CD14-positive monocyte (primary cell): ENCODE measurements around the gene MAPK13. TPM values are rescaled to one million over a fixed set of nuclear protein-coding genes. Genes with fewer than 3 reads are reported as not detected.
A peak's percentile ranks its signal among the peaks of the same experiment; 100 is the strongest.

Source experiments
- DNase-seq, 3 donors: peaks; one replicate each; pipeline ENCODE4 v3.0.0-alpha.2; 2011 to 2022
- H2AFZ ChIP-seq: 2 replicates; pipeline ENCODE4 v1.6.0; 2012; ENCODE audit warnings: mild to moderate bottlenecking, low read depth, low read length, inconsistent platforms; ENCODE audit not compliant: insufficient read depth, poor library complexity, severe bottlenecking
- H3K27ac ChIP-seq, 2 donors: 1 replicate in 1 of 2; 2 replicates in 1 of 2; pipeline ENCODE4 v1.5.1; 2012 to 2013; ENCODE audit warnings: low read length in 2 of 2, control low read depth in 1 of 2, inconsistent platforms in 1 of 2, low read depth in 1 of 2, mild to moderate bottlenecking in 1 of 2
- H3K27me3 ChIP-seq, 2 donors: one replicate each; pipeline versions ENCODE4 v1.6.0 to v1.6.1; 2011 to 2013; ENCODE audit warnings: low read length in 2 of 2; ENCODE audit not compliant: control insufficient read depth in 2 of 2, insufficient read depth in 2 of 2
- H3K36me3 ChIP-seq, 2 donors: replicated peaks in 1 of 2; 1 replicate in 1 of 2; 2 replicates in 1 of 2; pipeline versions ENCODE4 v1.5.1 to v1.6.1; 2012 to 2013; ENCODE audit warnings: low read length in 2 of 2, control low read depth in 1 of 2, inconsistent platforms in 1 of 2, mild to moderate bottlenecking in 1 of 2; ENCODE audit not compliant: insufficient read depth in 2 of 2, control insufficient read depth in 1 of 2
- H3K4me1 ChIP-seq, 2 donors: 1 replicate in 1 of 2; 2 replicates in 1 of 2; pipeline versions ENCODE4 v1.5.1 to v1.6.1; 2012 to 2013; ENCODE audit warnings: low read length in 2 of 2, control low read depth in 1 of 2, inconsistent platforms in 1 of 2, mild to moderate bottlenecking in 1 of 2, moderate library complexity in 1 of 2; ENCODE audit not compliant: insufficient read depth in 2 of 2, control insufficient read depth in 1 of 2
- H3K4me2 ChIP-seq: replicated peaks from 2 replicates; pipeline ENCODE3; 2012; ENCODE audit warnings: low read length, moderate library complexity, mild to moderate bottlenecking; ENCODE audit not compliant: poor library complexity, severe bottlenecking; ENCODE audit errors: extremely low read depth
- H3K4me3 ChIP-seq, 3 experiments: fragments of 200-600 bp in 1 of 3; sonication (generic) in 1 of 3; replicated peaks in 1 of 3; 1 replicate in 2 of 3; 2 replicates in 1 of 3; pipeline ENCODE4 v1.5.1; 2011 to 2013; ENCODE audit warnings: low read length in 3 of 3, mild to moderate bottlenecking in 3 of 3, control low read depth in 2 of 3, low read depth in 2 of 3, inconsistent platforms in 1 of 3, moderate library complexity in 1 of 3
- H3K79me2 ChIP-seq: 2 replicates; pipeline ENCODE4 v1.6.0; 2012; ENCODE audit warnings: mild to moderate bottlenecking, control low read depth, inconsistent platforms, low read length, moderate library complexity; ENCODE audit not compliant: insufficient read depth
- H3K9ac ChIP-seq: 2 replicates; pipeline ENCODE4 v1.6.0; 2017; ENCODE audit warnings: low read length, mild to moderate bottlenecking; ENCODE audit not compliant: insufficient read depth, poor library complexity, severe bottlenecking
- H3K9me3 ChIP-seq, 2 donors: replicated peaks in 1 of 2; 1 replicate in 1 of 2; 2 replicates in 1 of 2; pipeline versions ENCODE4 v1.5.1 to v1.6.1; 2012 to 2013; ENCODE audit warnings: low read length in 2 of 2, control low read depth in 1 of 2; ENCODE audit not compliant: control insufficient read depth in 1 of 2, insufficient read depth in 1 of 2
- H4K20me1 ChIP-seq: 2 replicates; pipeline ENCODE4 v1.6.0; 2012; ENCODE audit warnings: mild to moderate bottlenecking, low read length, control low read depth, moderate library complexity; ENCODE audit not compliant: insufficient read depth
- H3K27ac Mint-ChIP-seq, 7 donors: one replicate each; pipeline ENCODE4 v1.8.0; 2020; ENCODE audit warnings: mild to moderate bottlenecking in 7 of 7, mixed read lengths in 7 of 7, moderate library complexity in 6 of 7, inconsistent platforms in 2 of 7
- H3K27me3 Mint-ChIP-seq, 3 donors: one replicate each; pipeline ENCODE4 v1.8.0; 2021 to 2022; ENCODE audit warnings: low read depth in 3 of 3, mild to moderate bottlenecking in 3 of 3, mixed read lengths in 3 of 3, moderate library complexity in 3 of 3, inconsistent platforms in 1 of 3
- H3K36me3 Mint-ChIP-seq, 2 donors: one replicate each; pipeline ENCODE4 v1.8.0; 2020; ENCODE audit warnings: mixed read lengths in 2 of 2, inconsistent platforms in 1 of 2, mild to moderate bottlenecking in 1 of 2
- H3K4me1 Mint-ChIP-seq: one replicate; pipeline ENCODE4 v1.8.0; 2020; ENCODE audit warnings: mild to moderate bottlenecking, mixed read lengths
- H3K4me3 Mint-ChIP-seq, 2 donors: one replicate each; pipeline ENCODE4 v1.8.0; 2020; ENCODE audit warnings: mild to moderate bottlenecking in 2 of 2, mixed read lengths in 2 of 2, moderate library complexity in 1 of 2
- H3K9me3 Mint-ChIP-seq, 7 donors: one replicate each; pipeline ENCODE4 v1.8.0; 2020 to 2022; ENCODE audit warnings: mixed read lengths in 7 of 7, mild to moderate bottlenecking in 6 of 7, moderate library complexity in 6 of 7, inconsistent platforms in 2 of 7
- WGBS: methylation state at CpG from one replicate; pipeline ENCODE4 v1.1.5; 2013; ENCODE audit warnings: missing lambda C conversion rate; ENCODE audit not compliant: insufficient coverage; 5-methylcytosine and 5-hydroxymethylcytosine counted together
- intact Hi-C, 2 donors: fragments of 100-400 bp; cut with micrococcal nuclease; formaldehyde crosslinking; loops; one replicate each; pipeline versions ENCODE4 v1.15.0 to v1.15.1; 2023
- polyA plus RNA-seq, 3 donors: library from polyadenylated mRNA; depleted of rRNA in 1 of 3; unstranded in 2 of 3; stranded (reverse) in 1 of 3; fragments of 300-500 nt in 2 of 3; fragments of >200 nt in 1 of 3; fragmentation: Illumina TruSeq in 2 of 3; gene quantifications; 1 replicate in 2 of 3; 2 replicates in 1 of 3; pipeline ENCODE4 v1.2.3, GENCODE V29; 2012 to 2021
- TF ChIP-seq, protein P1 (sequence below): fragments of 200-600 bp; IDR thresholded peaks from one replicate; pipeline ENCODE4 v1.8.0; 2022; ENCODE audit warnings: antibody characterized with exemption, mild to moderate bottlenecking

MAPK13 gene
- polyA plus RNA-seq, 3 donors: 0.88 to 9.8 (median 2.4) TPM

GRCh38 chr6:36110863-36111262, 19.4 kb upstream of the MAPK13 start:
- H3K36me3 Mint-ChIP-seq: peaks cover 60 to 76% of the 10 kb centered on the region in 2 donors
- TF ChIP-seq, protein P1, sequence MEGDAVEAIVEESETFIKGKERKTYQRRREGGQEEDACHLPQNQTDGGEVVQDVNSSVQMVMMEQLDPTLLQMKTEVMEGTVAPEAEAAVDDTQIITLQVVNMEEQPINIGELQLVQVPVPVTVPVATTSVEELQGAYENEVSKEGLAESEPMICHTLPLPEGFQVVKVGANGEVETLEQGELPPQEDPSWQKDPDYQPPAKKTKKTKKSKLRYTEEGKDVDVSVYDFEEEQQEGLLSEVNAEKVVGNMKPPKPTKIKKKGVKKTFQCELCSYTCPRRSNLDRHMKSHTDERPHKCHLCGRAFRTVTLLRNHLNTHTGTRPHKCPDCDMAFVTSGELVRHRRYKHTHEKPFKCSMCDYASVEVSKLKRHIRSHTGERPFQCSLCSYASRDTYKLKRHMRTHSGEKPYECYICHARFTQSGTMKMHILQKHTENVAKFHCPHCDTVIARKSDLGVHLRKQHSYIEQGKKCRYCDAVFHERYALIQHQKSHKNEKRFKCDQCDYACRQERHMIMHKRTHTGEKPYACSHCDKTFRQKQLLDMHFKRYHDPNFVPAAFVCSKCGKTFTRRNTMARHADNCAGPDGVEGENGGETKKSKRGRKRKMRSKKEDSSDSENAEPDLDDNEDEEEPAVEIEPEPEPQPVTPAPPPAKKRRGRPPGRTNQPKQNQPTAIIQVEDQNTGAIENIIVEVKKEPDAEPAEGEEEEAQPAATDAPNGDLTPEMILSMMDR: no peak
- WGBS: 83% methylated on average over 2 of the region's 4 CpGs
- no peaks in the 10 kb centered on the region for H3K27me3 Mint-ChIP-seq
- Histone ChIP-seq H3K9me3 (no peaks in the 10 kb centered on the region), H3K27me3 (no peaks in the 10 kb centered on the region), H3K36me3 (peaks cover 61 to 86% of the 10 kb centered on the region in 2 donors), H3K27ac (no peak overlapping the region), H3K9ac (no peak overlapping the region), H3K4me1 (peaks cover 12 to 28% of the 10 kb centered on the region in 2 donors), H4K20me1 (peaks cover 87% of the 10 kb centered on the region), H3K79me2 (peaks cover 31% of the 10 kb centered on the region), H3K4me2 (no peak overlapping the region), H3K4me3 (no peak overlapping the region), H2AFZ (no peak overlapping the region)
- intact Hi-C loops: no loop called here
- H3K4me1 Mint-ChIP-seq: peaks cover 26% of the 10 kb centered on the region
- H3K4me3 Mint-ChIP-seq: no peak overlapping the region
- DNase-seq: no peak
- H3K9me3 Mint-ChIP-seq: peaks cover 0 to 2% (median 0%) of the 10 kb centered on the region in 7 donors
- peak overlapping the region in 2 of 7 donors; percentile 10 to 65 for H3K27ac Mint-ChIP-seq

GRCh38 chr6:36111526-36111925, 18.8 kb upstream of the MAPK13 start:
- no peaks in the 10 kb centered on the region for H3K27me3 Mint-ChIP-seq
- no peak overlapping the region for H2AFZ ChIP-seq
- H3K4me1 Mint-ChIP-seq: peaks cover 28% of the 10 kb centered on the region
- H3K27me3 ChIP-seq: no peaks in the 10 kb centered on the region
- H3K27ac ChIP-seq: peak overlapping the region in 1 of 2 donors; percentile 12
- peaks cover 82% of the 10 kb centered on the region for H4K20me1 ChIP-seq
- H3K79me2 ChIP-seq: peaks cover 26% of the 10 kb centered on the region
- H3K9ac ChIP-seq: no peak overlapping the region
- no peak overlapping the region for H3K4me3 ChIP-seq
- no peak for DNase-seq
- peaks cover 0 to 2% (median 0%) of the 10 kb centered on the region in 7 donors for H3K9me3 Mint-ChIP-seq
- 91% methylated on average over 3 of the region's 7 CpGs for WGBS
- H3K36me3 ChIP-seq: peaks cover 59 to 87% of the 10 kb centered on the region in 2 donors
- H3K36me3 Mint-ChIP-seq: peaks cover 61 to 76% of the 10 kb centered on the region in 2 donors
- H3K4me3 Mint-ChIP-seq: no peak overlapping the region
- H3K27ac Mint-ChIP-seq: peak overlapping the region in 6 of 7 donors; percentile 43 to 90 (median 75)
- TF ChIP-seq, protein P1: no peak
- peaks cover 12 to 31% of the 10 kb centered on the region in 2 donors for H3K4me1 ChIP-seq
- no peaks in the 10 kb centered on the region for H3K9me3 ChIP-seq
- no peak overlapping the region for H3K4me2 ChIP-seq
- intact Hi-C loops: no loop called here
